K562 (cell line): Measurements from ENCODE around the gene ACSS2. TPM values are rescaled to one million over a fixed set of nuclear protein-coding genes. Genes with fewer than 3 reads are reported as not detected.

Experiments used
- ATAC-seq: fragments of 200-7000 bp; cut with Tn5 transposase; 3 replicates; pipeline ENCODE4 v1.9.1; 2020; ENCODE audit warnings: moderate library complexity
- BruUV-seq: library from RNA; stranded (reverse); fragments of 400-500 nt; replicated peaks from 2 replicates; lab custom pipeline; 2021; lab: Mats Ljungman, UMichigan
- CTCF ChIA-PET: fragments of 300-600 bp; formaldehyde crosslinking; extraction: SDS; loops from one replicate; lab custom pipeline; 2021; ENCODE audit warnings: low intra/inter-chr PET ratio; lab: Yijun Ruan, JAX
- POLR2A ChIA-PET: fragments of 300-600, 350-650 bp; sonication (Branson Sonifier 250); formaldehyde crosslinking; extraction: SDS; loops from one replicate; lab custom pipeline; 2021; ENCODE audit warnings: antibody characterized with exemption, inconsistent platforms; lab: Yijun Ruan, JAX
- DNase-seq, 4 experiments: peaks; one replicate each; pipeline versions ENCODE4 v3.0.0 to v3.0.0-alpha.2; 2011 to 2018; ENCODE audit warnings: low spot score in 3 of 4, mixed read lengths in 3 of 4; ENCODE audit errors: extremely low read depth in 1 of 4
- FAIRE-seq: peaks from 2 replicates; lab custom pipeline; 2011; peaks lifted over from hg19 to GRCh38; lab: Jason Lieb, UNC
- H2AFZ ChIP-seq: 2 replicates; pipeline ENCODE4 v1.6.0; 2011; ENCODE audit warnings: low read depth, low read length, control low read depth, inconsistent platforms
- H3K27ac ChIP-seq: fragments of 200-600 bp; 3 replicates; pipeline ENCODE4 v1.8.0; 2011; ENCODE audit warnings: low read depth, mild to moderate bottlenecking, control low read depth, inconsistent platforms, low read length, moderate library complexity, mixed read lengths; ENCODE audit errors: extremely low read depth
- H3K27me3 ChIP-seq, 2 experiments: fragments of 300-600 bp in 1 of 2; 2 replicates in 1 of 2; 3 replicates in 1 of 2; pipeline versions ENCODE4 v1.6.0 to v1.8.0; 2011; ENCODE audit warnings: inconsistent platforms in 2 of 2, low read length in 2 of 2, mild to moderate bottlenecking in 1 of 2, mixed read lengths in 1 of 2, moderate library complexity in 1 of 2; ENCODE audit not compliant: control insufficient read depth in 2 of 2, insufficient read depth in 2 of 2
- H3K36me3 ChIP-seq: fragments of 300-600 bp; 3 replicates; pipeline ENCODE4 v1.8.0; 2011; ENCODE audit warnings: mild to moderate bottlenecking, low read length, inconsistent platforms; ENCODE audit not compliant: control insufficient read depth, insufficient read depth
- H3K4me1 ChIP-seq, 2 experiments: fragments of 200-600 bp in 1 of 2; replicated peaks in 1 of 2; 2 replicates in 1 of 2; 3 replicates in 1 of 2; pipeline versions ENCODE4 v1.5.1 to v1.8.0; 2011; ENCODE audit warnings: inconsistent platforms in 2 of 2, low read length in 2 of 2, mild to moderate bottlenecking in 1 of 2, mixed read lengths in 1 of 2, moderate library complexity in 1 of 2; ENCODE audit not compliant: control insufficient read depth in 2 of 2, insufficient read depth in 2 of 2
- H3K4me2 ChIP-seq: 2 replicates; pipeline ENCODE4 v1.6.1; 2011; ENCODE audit warnings: low read length, control low read depth, inconsistent platforms, mixed read lengths; ENCODE audit not compliant: insufficient read depth
- H3K4me3 ChIP-seq: fragments of 200-600 bp; sonication (generic), shearing (Covaris generic); 2 replicates; pipeline ENCODE4 v1.5.1; 2016; ENCODE audit warnings: control low read depth, inconsistent platforms
- H3K79me2 ChIP-seq: fragments of 200-600 bp; 3 replicates; pipeline ENCODE4 v1.8.0; 2011; ENCODE audit warnings: low read length, inconsistent platforms; ENCODE audit not compliant: control insufficient read depth, insufficient read depth
- H3K9ac ChIP-seq, 2 experiments: 2 replicates each; pipeline versions ENCODE4 v1.6.0 to v1.6.1; 2011; ENCODE audit warnings: low read depth in 2 of 2, low read length in 2 of 2, control low read depth in 1 of 2, inconsistent platforms in 1 of 2, mild to moderate bottlenecking in 1 of 2, mixed read lengths in 1 of 2; ENCODE audit not compliant: insufficient read depth in 1 of 2
- H3K9me1 ChIP-seq: one replicate; pipeline ENCODE4 v1.6.0; 2011; ENCODE audit warnings: inconsistent platforms, mild to moderate bottlenecking, low read length, moderate library complexity; ENCODE audit not compliant: control insufficient read depth, insufficient read depth
- H3K9me3 ChIP-seq: replicated peaks from 2 replicates; pipeline ENCODE4 v1.5.1; 2011; ENCODE audit warnings: low read depth, low read length, inconsistent platforms; ENCODE audit not compliant: control insufficient read depth, insufficient read depth
- H4K20me1 ChIP-seq: replicated peaks from 2 replicates; pipeline ENCODE4 v1.6.1; 2011; ENCODE audit warnings: low read length, inconsistent platforms, mixed read lengths; ENCODE audit not compliant: control insufficient read depth, insufficient read depth
- CBFA2T3 ChIP-seq: fragments of 450-650 bp; IDR thresholded peaks from 2 replicates; pipeline ENCODE4 v1.6.1; 2017
- DDX20 ChIP-seq: fragments of 450-650 bp; IDR thresholded peaks from 2 replicates; pipeline ENCODE4 v1.6.1; 2016; ENCODE audit warnings: missing genetic modification characterization, low read depth, mild to moderate bottlenecking, missing compliant biosample characterization, moderate library complexity
- DLX4 ChIP-seq: fragments of 250-450 bp; sonication (Bioruptor Pico); IDR thresholded peaks from 2 replicates; pipeline ENCODE4 v1.6.1; 2021; ENCODE audit warnings: mild to moderate bottlenecking
- KAT2B ChIP-seq: IDR thresholded peaks from one replicate; pipeline ENCODE4 v1.6.1; 2012; ENCODE audit warnings: low read depth, mild to moderate bottlenecking, control low read depth, inconsistent platforms, low read length, moderate library complexity
- NCOA1 ChIP-seq: fragments of 450-650 bp; IDR thresholded peaks from 2 replicates; pipeline ENCODE4 v1.6.1; 2016; ENCODE audit warnings: low read depth
- NCOA4 ChIP-seq: fragments of 450-650 bp; IDR thresholded peaks from 2 replicates; pipeline ENCODE4 v1.6.1; 2018; ENCODE audit warnings: mild to moderate bottlenecking; ENCODE audit not compliant: partially characterized antibody
- NEUROD1 ChIP-seq: fragments of 150-350 bp; IDR thresholded peaks from 2 replicates; pipeline ENCODE4 v1.6.1; 2014; ENCODE audit warnings: borderline replicate concordance, low read length, low read depth; ENCODE audit not compliant: partially characterized antibody
- TSHZ1 ChIP-seq: fragments of 250-450 bp; sonication (Bioruptor Pico); IDR thresholded peaks from 2 replicates; pipeline ENCODE4 v1.4.0; 2020; ENCODE audit warnings: mild to moderate bottlenecking, moderate library complexity
- ZNF217 ChIP-seq: sonication (generic); formaldehyde crosslinking; IDR thresholded peaks from 2 replicates; pipeline ENCODE4 v1.8.0; 2022; ENCODE audit warnings: mild to moderate bottlenecking, missing genetic modification reagents
- ZNF253 ChIP-seq: fragments of 250-450 bp; sonication (Bioruptor Pico); conservative IDR thresholded peaks from 2 replicates; pipeline ENCODE4 v1.6.1; 2021; ENCODE audit warnings: mild to moderate bottlenecking
- WGBS: fragments of 100-300 bp; shearing (Covaris generic); methylation state at CpG from one replicate; pipeline ENCODE4 v1.1.6; 2016; ENCODE audit warnings: low coverage, mixed read lengths; ENCODE audit not compliant: insufficient coverage; ENCODE audit errors: missing lambda C conversion rate; 5-methylcytosine and 5-hydroxymethylcytosine counted together
- in situ Hi-C: fragments of 300-500 bp; cut with MboI; formaldehyde crosslinking; loops from 4 replicates; pipeline ENCODE4 v1.15.0; 2018; ENCODE audit warnings: inconsistent platforms, mixed read lengths
- intact Hi-C: fragments of 100-400 bp; cut with micrococcal nuclease; formaldehyde crosslinking; loops from 2 replicates; pipeline ENCODE4 v1.14.2; 2022
- polyA plus RNA-seq, 8 experiments: library from polyadenylated mRNA; depleted of rRNA in 4 of 8; stranded (reverse) in 5 of 8; unstranded in 3 of 8; fragments of >200 nt; fragmentation: Nextera tagmentation in 2 of 8; fragmentation: Illumina TruSeq in 1 of 8; extraction: Ambion mirVana in 2 of 8; extraction: Trizol in 1 of 8; gene quantifications; 2 replicates each; pipeline versions ENCODE4 v1.2.1 to v1.2.3, GENCODE V29; 2011 to 2014; ENCODE audit warnings: inconsistent platforms in 1 of 8, missing spikeins in 1 of 8
- total RNA-seq, 7 experiments: library from RNA; depleted of rRNA in 6 of 7; stranded (reverse); fragments of >200 nt in 6 of 7; fragmentation: Illumina TruSeq in 2 of 7; extraction: Trizol in 2 of 7; gene quantifications; 2 replicates each; pipeline versions ENCODE4 v1.2.1 to v1.2.3, GENCODE V29; 2011 to 2021; ENCODE audit warnings: low replicate concordance in 1 of 7
- TF ChIP-seq, protein P1 (sequence below): sonication (generic); formaldehyde crosslinking; IDR thresholded peaks from 2 replicates; pipeline ENCODE4 v1.8.1; 2023; ENCODE audit warnings: missing genetic modification reagents, mild to moderate bottlenecking, borderline replicate concordance
- TF ChIP-seq, protein P2 (sequence below): sonication (generic); formaldehyde crosslinking; IDR thresholded peaks from 2 replicates; pipeline ENCODE4 v1.8.0; 2022; ENCODE audit warnings: mild to moderate bottlenecking, missing genetic modification reagents

Gene ACSS2
- total and polyA plus RNA-seq, 9 of the 15 experiments (the other 6 are each of a cell fraction or from before 2014, with no cell fraction given), result 21.9 to 246 (median 66.2) TPM

GRCh38 chr20:34956751-34957472 is 80.5 kb downstream of the ACSS2 start:
- H3K9me1 ChIP-seq, result no peaks in the 10 kb centered on the region
- CTCF ChIA-PET, result interaction anchor here (1.1 to 1.2 kb wide), 2 partner anchors 82 to 645 kb away, joined by 4 to 5 read pairs; no protein-coding TSS in a partner anchor
- peaks cover 23% of the 10 kb centered on the region in 2 experiments; a peak in 4 of 5 replicates for H3K4me1 ChIP-seq
- peak overlapping the region; percentile 28 for H2AFZ ChIP-seq
- BruUV-seq, result no TSS peak
- intact Hi-C loops (no loop called here), in situ Hi-C loops (loop anchor here (5.0 kb wide), 1 partner anchor 85 kb away; the partner anchor contains the start of gene GGT7)
- peaks cover 23% of the 10 kb centered on the region for H3K79me2 ChIP-seq
- POLR2A ChIA-PET, result interaction anchor here (0.9 to 2.8 kb wide), 3 partner anchors 14 to 121 kb away, joined by 4 to 12 read pairs (median 4); no protein-coding TSS in a partner anchor
- H3K27ac ChIP-seq, result no peak overlapping the region
- no peak overlapping the region for H3K4me3 ChIP-seq
- no peak overlapping the region for H3K4me2 ChIP-seq
- no peak for ATAC-seq
- FAIRE-seq, result no peak
- H3K36me3 ChIP-seq, result peaks cover 12% of the 10 kb centered on the region; the same call in 2 of the 3 replicates
- H3K9ac ChIP-seq, result no peak overlapping the region
- WGBS, result 85% methylated on average over 21 of the region's 21 CpGs
- no peaks in the 10 kb centered on the region for H3K9me3 ChIP-seq
- DNase-seq, result no peak
- no peaks in the 10 kb centered on the region for H4K20me1 ChIP-seq
- H3K27me3 ChIP-seq, result no peaks in the 10 kb centered on the region
- TF ChIP-seq TSHZ1, result no peak
- TF ChIP-seq, protein P1, sequence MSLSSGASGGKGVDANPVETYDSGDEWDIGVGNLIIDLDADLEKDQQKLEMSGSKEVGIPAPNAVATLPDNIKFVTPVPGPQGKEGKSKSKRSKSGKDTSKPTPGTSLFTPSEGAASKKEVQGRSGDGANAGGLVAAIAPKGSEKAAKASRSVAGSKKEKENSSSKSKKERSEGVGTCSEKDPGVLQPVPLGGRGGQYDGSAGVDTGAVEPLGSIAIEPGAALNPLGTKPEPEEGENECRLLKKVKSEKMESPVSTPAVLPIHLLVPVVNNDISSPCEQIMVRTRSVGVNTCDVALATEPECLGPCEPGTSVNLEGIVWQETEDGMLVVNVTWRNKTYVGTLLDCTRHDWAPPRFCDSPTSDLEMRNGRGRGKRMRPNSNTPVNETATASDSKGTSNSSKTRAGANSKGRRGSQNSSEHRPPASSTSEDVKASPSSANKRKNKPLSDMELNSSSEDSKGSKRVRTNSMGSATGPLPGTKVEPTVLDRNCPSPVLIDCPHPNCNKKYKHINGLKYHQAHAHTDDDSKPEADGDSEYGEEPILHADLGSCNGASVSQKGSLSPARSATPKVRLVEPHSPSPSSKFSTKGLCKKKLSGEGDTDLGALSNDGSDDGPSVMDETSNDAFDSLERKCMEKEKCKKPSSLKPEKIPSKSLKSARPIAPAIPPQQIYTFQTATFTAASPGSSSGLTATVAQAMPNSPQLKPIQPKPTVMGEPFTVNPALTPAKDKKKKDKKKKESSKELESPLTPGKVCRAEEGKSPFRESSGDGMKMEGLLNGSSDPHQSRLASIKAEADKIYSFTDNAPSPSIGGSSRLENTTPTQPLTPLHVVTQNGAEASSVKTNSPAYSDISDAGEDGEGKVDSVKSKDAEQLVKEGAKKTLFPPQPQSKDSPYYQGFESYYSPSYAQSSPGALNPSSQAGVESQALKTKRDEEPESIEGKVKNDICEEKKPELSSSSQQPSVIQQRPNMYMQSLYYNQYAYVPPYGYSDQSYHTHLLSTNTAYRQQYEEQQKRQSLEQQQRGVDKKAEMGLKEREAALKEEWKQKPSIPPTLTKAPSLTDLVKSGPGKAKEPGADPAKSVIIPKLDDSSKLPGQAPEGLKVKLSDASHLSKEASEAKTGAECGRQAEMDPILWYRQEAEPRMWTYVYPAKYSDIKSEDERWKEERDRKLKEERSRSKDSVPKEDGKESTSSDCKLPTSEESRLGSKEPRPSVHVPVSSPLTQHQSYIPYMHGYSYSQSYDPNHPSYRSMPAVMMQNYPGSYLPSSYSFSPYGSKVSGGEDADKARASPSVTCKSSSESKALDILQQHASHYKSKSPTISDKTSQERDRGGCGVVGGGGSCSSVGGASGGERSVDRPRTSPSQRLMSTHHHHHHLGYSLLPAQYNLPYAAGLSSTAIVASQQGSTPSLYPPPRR (CRISPR knock-in tag), result no peak
- no peak for TF ChIP-seq DDX20 (tag)
- TF ChIP-seq NEUROD1, result no peak
- no peak for TF ChIP-seq NCOA4
- no peak for TF ChIP-seq CBFA2T3
- no peak for TF ChIP-seq NCOA1
- no peak for TF ChIP-seq ZNF253 (CRISPR knock-in tag)
- TF ChIP-seq, protein P2, sequence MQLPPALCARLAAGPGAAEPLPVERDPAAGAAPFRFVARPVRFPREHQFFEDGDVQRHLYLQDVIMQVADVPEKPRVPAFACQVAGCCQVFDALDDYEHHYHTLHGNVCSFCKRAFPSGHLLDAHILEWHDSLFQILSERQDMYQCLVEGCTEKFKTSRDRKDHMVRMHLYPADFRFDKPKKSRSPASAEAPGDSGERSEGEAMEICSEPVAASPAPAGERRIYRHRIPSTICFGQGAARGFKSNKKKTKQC (CRISPR knock-in tag), result no peak
- TF ChIP-seq KAT2B, result no peak
- no peak for TF ChIP-seq ZNF217
- no peak for TF ChIP-seq DLX4 (CRISPR knock-in tag)
